Body of pancreas (tissue), 4 donors: ENCODE data around the gene MORC2.

Experiments used
- POLR2A ChIP-seq, 3 donors: fragments of 450-650 bp; IDR thresholded peaks; one replicate each; pipeline ENCODE4 v1.6.1; 2016; ENCODE audit warnings: antibody characterized with exemption in 3 of 3, mild to moderate bottlenecking in 2 of 3
- TF ChIP-seq, protein P1 (sequence below), 7 experiments: fragments of 450-650 bp in 4 of 7; fragments of 200-600 bp in 3 of 7; sonication (generic) in 3 of 7; IDR thresholded peaks; one replicate each; pipeline ENCODE4 v1.5.1; 2016 to 2019; ENCODE audit warnings: antibody characterized with exemption in 7 of 7

DNA sequence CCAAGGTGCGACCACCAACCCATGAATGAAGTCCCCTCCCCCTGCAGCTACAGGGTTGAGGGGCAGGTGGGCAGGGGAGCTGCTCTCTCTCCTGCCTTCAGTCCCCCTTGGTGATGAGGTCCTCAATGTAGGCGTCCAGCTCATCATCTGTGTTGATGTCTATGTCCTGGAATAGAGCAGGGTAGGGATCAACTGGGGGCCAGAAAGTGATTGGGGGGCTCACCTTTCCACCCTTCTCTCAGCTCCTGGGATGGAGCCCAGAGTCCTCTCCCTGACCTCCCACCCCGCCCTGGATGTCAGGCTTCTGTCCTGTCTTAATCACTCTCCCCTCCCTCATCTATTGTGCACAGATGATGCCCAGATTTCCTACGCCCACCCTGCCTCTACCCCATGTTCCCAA, 41.9 kb downstream of the MORC2 start:
- TF ChIP-seq, protein P1, sequence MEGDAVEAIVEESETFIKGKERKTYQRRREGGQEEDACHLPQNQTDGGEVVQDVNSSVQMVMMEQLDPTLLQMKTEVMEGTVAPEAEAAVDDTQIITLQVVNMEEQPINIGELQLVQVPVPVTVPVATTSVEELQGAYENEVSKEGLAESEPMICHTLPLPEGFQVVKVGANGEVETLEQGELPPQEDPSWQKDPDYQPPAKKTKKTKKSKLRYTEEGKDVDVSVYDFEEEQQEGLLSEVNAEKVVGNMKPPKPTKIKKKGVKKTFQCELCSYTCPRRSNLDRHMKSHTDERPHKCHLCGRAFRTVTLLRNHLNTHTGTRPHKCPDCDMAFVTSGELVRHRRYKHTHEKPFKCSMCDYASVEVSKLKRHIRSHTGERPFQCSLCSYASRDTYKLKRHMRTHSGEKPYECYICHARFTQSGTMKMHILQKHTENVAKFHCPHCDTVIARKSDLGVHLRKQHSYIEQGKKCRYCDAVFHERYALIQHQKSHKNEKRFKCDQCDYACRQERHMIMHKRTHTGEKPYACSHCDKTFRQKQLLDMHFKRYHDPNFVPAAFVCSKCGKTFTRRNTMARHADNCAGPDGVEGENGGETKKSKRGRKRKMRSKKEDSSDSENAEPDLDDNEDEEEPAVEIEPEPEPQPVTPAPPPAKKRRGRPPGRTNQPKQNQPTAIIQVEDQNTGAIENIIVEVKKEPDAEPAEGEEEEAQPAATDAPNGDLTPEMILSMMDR (IDR thresholded peaks at IDR 0.05) = no peak
- no peak for TF ChIP-seq POLR2A (IDR thresholded peaks at IDR 0.05)
